ENCODE measurements around the gene ABI3. TPM values are rescaled to one million over a fixed set of nuclear protein-coding genes. Genes with fewer than 3 reads are reported as not detected.
"Not testable (repeated sequence)": the region's sequence is repeated elsewhere in the genome, so short reads cannot be mapped to it uniquely, and the experiment has no call there.

The ABI3 gene
- total RNA-seq (ENCODE audit: insufficient read depth, low replicate concordance): 4.6 TPM

- DNase-seq (ENCODE audit: low spot score): peak; percentile 58
Observed at GRCh38 chr17:49210158-49211029, at the start of gene ABI3, which contains the start of gene GNGT2. Gene ABI3, plus strand, starts transcription at chr17:49210707. Its CDS starts 18 bp downstream, at chr17:49210725. Gene GNGT2, minus strand, starts transcription at chr17:49210574. Its CDS starts 3,152 bp downstream, at chr17:49207422.

- no peak for DNase-seq (ENCODE audit: low spot score)
Observed at GRCh38 chr17:49162866-49163265, 47.6 kb upstream of the ABI3 start.

GRCh38 chr17:49165143-49165542 is 45.4 kb upstream of the ABI3 start:
- no peak for DNase-seq (ENCODE audit: low spot score)

GRCh38 chr17:49168706-49169105 is 41.8 kb upstream of the ABI3 start:
- DNase-seq (ENCODE audit: low spot score): no peak

- no peak for DNase-seq (ENCODE audit: low spot score)
Observed at GRCh38 chr17:49170216-49170615, 40.3 kb upstream of the ABI3 start.

- DNase-seq (ENCODE audit: low spot score): not testable (repeated sequence)
Observed at GRCh38 chr17:49170711-49171110, 39.8 kb upstream of the ABI3 start.

- DNase-seq (ENCODE audit: low spot score): not testable (repeated sequence)
Observed at GRCh38 chr17:49175978-49176377, 34.5 kb upstream of the ABI3 start.

GRCh38 chr17:49180303-49180702 is 30.2 kb upstream of the ABI3 start:
- peak; percentile 26 for DNase-seq (ENCODE audit: low spot score)

GRCh38 chr17:49180998-49181635 is 29.4 kb upstream of the ABI3 start:
- no peak for DNase-seq (ENCODE audit: low spot score)

GRCh38 chr17:49183341-49183740 is 27.2 kb upstream of the ABI3 start:
- DNase-seq (ENCODE audit: low spot score): no peak

- DNase-seq (ENCODE audit: low spot score): no peak
Observed at GRCh38 chr17:49183801-49184200, 26.7 kb upstream of the ABI3 start.

- DNase-seq (ENCODE audit: low spot score): not testable (repeated sequence)
Observed at GRCh38 chr17:49184522-49184921, 26.0 kb upstream of the ABI3 start.

GRCh38 chr17:49185381-49185780 is 25.1 kb upstream of the ABI3 start:
- DNase-seq (ENCODE audit: low spot score): not testable (repeated sequence)

- DNase-seq (ENCODE audit: low spot score): no peak
Observed at GRCh38 chr17:49187301-49187700, 23.2 kb upstream of the ABI3 start.

GRCh38 chr17:49190932-49191331 is 19.6 kb upstream of the ABI3 start:
- DNase-seq (ENCODE audit: low spot score): no peak

- no peak for DNase-seq (ENCODE audit: low spot score)
Observed at GRCh38 chr17:49191409-49191916, 19.0 kb upstream of the ABI3 start.

GRCh38 chr17:49191917-49192741 is 18.4 kb upstream of the ABI3 start:
- DNase-seq (ENCODE audit: low spot score): peak; percentile 98

GRCh38 chr17:49193513-49194296 is 16.8 kb upstream of the ABI3 start:
- DNase-seq (ENCODE audit: low spot score): peak; percentile 74

- no peak for DNase-seq (ENCODE audit: low spot score)
Observed at GRCh38 chr17:49194297-49194607, 16.3 kb upstream of the ABI3 start.

- DNase-seq (ENCODE audit: low spot score): no peak
Observed at GRCh38 chr17:49195751-49196150, 14.8 kb upstream of the ABI3 start.

- DNase-seq (ENCODE audit: low spot score): no peak
Observed at GRCh38 chr17:49196520-49196919, 14.0 kb upstream of the ABI3 start.

Data from umbilical cord (tissue), 2 donors.